CD4-positive, alpha-beta T cell treated with Interleukin-15 for 1 hour (primary cell): Measurements from ENCODE around the gene RNF217.

ENCODE experiments used
- DNase-seq: peaks from one replicate; pipeline ENCODE4 v3.0.0-alpha.2; 2020

RNF217 gene

DNA sequence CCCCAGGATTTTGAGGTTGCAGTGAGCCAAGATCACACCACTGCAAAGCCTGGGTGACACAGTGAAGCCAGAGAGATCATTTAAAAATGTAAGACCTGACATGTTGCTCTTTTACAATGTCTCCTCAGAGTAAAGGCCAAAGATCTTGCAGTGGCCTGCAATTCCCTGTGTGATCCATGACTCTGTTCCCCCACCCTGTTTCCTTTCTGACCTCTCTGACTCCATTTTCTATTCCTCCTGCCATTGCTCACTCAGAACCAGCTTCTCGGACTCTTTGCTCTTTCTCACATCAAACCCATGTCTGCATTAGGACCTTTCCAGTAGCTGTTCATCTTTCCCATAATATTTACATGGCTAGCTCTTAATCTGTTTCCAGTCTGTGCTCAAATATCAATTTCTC, 28.8 kb downstream of the RNF217 start:
- no peak for DNase-seq

DNA sequence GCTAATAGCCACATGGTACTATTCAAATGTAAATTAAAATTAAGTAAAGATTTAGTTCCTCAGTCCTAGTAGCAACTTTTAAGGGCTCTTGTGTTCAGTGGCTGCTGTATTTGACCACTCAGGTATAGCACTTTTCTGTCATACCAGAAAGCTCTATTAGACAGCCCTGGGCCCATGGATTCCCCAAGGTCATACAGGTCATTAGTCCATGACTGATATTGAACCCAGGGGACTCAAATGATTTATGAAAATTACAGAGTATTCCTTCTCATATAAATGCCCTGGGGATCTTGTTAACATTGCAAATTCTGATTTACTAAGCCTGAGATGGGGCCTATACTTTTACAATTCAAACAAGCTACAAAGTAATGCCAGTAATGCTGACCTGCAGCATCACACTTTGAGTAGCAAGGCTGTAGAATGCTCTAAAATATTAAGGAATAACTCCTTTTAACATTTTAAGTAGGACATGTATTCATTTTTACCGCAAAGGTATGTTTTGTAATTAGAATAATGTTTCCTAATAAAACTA, 29.6 kb downstream of the RNF217 start:
- no peak for DNase-seq

DNA sequence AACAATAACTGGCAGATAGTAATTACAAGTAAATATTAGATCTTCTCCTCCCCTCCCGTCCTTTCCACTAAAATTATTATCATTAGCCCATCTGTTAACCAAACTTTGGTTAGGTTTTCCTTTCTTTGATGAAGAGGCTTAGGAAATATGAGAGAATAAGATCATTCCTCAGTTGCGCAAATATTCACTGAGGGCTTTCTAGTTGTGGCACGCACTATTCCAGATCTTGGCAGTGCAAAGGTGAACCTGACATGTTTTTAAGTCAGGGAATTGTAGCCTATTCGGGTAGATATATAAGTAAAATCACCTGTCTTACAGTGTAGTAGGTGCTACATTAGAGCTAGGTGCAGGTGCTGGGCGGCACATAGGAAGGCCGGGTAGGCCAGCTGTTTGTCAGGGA, 31.1 kb downstream of the RNF217 start:
- DNase-seq = no peak

DNA sequence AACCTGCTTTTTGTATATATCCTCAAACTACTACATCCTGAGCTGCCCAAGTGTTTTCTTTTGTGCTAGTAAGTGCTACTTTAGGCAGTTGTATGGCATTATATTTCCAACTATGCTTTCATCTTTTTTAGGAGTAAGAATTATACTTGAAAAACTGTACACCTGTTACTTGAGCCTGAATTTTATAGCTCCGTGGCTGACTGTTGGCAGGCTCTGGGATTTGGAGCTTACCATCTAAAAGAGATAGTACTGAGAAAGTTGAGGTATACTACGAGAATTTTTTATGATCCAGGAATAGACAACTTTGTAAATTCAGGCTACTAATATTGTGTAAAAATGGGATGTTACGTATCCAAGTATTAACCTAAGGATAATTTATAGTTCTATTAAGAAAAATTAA, 32.4 kb downstream of the RNF217 start:
- no peak for DNase-seq

DNA sequence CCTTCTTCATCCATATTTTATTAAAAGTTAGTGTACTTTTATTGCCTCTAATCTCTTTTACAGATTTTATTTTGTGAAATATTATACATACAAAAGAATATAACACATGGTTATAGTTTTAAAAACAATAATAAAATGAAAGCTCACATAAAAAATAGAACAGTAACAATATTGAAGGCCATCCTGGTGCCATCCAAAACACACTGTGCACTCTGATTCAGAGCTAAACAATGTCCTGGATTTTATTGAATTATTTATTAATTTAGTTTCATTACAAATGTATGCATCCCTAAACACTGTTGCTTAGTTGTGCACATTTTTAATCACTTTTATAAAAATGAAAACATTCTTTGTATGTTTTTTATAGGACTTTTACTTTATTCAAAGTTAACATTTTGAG, 32.9 kb downstream of the RNF217 start:
- DNase-seq = no peak

DNA sequence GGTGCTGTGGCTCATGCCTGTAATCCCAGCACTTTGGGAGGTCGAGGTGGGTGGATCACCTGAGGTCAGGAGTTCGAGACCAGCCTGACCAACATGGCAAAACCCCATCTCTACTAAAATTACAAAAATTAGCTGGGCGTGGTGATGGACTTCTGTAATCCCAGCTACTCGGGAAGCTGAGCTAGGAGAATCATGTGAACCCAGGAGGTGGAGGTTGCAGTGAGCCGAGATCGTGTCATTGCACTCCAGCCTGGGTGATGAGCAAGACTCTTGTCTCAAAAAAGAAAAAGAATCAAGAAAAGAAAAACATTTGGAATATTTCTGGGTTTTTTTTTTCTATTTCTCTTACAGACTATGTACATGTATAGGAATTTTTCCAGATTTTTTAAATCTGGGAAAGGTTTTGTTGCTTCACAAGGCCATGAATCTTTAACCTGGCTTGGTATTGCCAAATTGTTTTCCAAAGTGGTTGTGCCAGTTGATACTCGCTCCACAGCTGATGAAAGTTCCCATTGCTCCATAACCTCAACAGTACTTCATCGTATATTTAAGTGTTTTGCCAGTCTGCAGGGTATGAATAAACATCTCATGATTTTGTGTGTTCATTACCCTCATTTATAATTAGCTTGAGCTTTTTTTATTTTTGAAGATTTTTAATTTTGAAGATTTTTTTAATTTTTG, 33.5 kb downstream of the RNF217 start:
- DNase-seq = no peak

DNA sequence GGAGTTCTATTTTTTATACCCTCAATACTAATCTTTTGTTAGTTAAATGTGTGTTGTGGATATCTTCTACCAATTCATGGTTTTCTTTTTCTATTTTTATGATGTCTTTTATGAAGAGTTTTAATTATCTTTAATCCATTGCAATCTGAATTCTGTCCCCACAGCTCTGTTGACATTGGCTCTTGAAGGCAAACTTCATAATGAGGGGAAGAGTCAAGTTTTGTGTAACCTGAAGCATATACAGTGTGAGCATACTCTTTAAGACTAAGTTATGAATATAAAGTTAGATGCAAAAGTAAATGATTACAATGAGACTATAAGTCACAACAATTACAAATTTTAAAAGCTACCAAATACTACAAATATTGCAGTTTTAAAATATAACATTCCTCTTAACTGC, 34.2 kb downstream of the RNF217 start:
- no peak for DNase-seq

DNA sequence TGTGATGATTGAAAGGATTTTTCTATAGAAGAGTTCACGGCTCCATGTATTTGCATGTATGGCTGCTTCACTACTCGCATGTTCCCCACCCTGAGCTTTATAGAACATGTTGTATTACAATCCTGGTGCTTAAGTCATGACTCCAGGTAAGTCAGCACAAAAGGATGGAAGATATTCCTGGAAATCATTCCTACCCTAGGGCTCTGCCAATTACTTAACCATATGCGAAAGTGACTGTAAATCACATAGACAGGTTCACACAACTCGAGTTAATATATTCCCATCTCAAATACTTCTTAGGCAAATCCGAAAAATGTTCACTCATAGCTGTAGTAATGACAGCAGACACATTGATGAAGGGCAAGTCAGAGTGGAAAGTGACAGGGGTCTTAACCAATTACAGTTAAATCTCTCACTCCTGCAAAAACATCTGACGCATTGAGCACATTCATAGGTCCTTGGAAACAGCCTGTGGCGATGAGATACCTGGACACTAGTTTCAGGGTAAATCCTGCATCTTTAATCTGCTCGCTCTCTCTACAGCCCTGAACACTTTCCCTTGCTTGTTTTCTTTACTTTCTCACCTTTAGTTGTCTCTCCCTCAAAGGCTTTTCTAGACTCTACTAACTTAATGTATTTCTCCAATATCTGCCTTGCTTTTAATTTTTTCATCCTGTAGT, 35.1 kb downstream of the RNF217 start:
- DNase-seq = no peak

DNA sequence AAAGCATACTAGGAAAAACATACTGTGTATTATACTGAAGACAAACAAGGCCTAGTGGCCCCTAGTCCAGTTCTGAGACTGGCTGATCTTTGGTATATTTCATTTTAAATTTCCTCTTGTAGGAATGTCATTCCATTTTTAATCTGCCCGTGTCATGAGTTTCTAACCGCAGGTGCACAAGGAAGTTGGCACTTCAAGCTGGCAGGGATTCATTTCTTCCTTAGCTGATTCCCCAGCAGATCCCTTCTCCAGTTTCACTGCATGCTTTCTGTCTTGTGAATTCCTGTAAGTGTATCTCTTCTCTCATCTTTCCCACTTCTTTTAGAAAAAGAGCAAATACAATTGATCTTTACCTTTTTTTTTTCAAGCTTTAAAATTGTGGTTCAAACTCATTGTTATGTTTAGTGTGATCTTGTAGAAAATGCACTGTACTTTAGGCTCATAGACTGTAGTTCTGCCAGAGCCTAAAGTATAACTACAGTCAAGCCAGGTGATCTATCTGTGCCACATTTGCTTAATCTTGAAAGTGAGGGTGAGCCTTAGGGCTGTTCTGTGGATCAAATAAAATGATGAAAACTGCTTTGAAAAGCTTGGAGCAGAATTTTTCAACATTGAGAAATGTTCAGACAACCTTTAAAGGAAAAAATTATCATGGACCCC, 37.0 kb downstream of the RNF217 start:
- DNase-seq = no peak

DNA sequence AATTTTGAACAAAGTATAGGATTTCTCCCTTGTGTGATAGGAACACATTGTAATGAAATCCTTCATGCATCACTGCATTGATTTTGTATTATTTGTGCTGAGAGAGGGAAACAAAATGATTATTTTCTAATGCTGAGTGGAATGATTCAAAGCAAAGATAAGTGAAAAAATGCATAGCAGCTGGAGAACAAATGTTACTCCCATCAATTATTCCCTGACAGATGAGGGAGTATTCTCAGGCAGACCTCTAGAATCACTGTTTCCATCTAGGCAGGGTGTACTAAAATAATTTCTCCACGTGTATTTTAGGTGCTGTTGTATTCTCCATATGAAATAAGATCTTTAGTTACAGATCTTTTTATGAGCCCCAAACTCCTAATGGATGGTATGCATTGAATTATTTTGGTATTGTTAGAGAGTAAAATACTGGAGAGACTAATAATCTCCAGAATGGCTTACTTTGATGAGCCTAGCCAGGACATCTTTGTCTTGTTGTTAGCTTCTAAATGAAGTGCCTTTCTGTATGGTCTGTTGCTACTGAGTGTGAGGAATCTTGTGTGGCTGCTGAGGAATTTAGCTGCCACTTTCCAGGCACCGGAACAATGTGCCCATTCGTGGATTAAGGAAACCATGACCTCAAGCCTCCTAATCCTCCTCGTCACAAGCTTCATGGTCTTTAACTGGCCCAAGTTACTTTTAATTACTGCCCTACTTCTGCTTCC, 39.6 kb downstream of the RNF217 start:
- no peak for DNase-seq

DNA sequence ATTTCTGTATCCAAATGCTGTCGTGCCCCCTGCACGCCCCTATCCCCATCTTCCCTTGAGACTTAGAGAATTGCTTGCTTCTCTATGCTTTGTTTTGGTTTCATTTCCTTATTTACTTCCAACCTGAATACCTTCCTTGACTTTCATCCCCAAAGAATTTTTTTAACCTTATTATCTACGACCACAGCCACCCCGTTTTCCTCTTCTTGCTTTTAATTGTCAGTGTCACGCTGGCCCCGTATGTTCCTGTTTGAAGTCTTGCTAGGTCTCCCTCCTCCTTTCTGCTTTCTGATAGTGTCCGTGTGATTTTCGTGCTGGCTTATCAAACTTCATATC, 40.1 kb downstream of the RNF217 start:
- no peak for DNase-seq

DNA sequence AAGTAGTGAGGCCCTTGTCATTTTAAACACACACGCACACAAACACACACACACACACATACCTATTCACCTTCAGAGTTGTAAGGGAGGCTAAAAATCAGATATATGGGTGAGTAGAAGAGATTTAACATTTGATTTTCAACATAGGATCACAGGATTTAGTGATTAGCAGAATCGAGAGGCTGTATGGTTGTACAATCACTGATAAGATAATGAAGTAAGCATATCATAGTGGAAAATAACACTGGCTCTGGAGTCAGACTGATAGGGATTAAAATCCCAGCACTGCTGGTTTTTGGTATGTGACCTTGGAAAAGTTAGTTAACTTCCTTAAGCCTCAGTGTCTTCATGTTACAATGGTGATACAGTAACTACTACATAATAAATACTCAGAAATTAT, 40.8 kb downstream of the RNF217 start:
- DNase-seq = no peak

DNA sequence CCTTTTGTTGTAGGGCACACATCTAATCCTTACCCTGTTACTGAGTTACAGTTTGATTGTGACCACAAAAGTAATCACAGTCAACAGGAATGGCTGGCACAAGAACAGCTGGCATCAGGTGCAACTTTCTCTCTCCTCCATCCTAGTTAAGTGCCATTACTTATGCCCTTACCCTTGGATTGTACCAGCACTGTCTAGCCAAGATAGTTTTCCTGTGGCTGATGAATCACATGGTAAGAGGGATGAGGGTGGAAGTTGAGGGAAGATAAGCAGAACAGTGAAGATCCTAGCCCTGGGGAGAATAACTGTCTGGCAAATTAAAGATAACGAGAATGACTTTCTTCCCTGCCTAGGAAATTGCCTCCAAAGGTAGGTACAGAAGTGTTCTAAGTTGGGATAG, 42.0 kb downstream of the RNF217 start:
- no peak for DNase-seq

DNA sequence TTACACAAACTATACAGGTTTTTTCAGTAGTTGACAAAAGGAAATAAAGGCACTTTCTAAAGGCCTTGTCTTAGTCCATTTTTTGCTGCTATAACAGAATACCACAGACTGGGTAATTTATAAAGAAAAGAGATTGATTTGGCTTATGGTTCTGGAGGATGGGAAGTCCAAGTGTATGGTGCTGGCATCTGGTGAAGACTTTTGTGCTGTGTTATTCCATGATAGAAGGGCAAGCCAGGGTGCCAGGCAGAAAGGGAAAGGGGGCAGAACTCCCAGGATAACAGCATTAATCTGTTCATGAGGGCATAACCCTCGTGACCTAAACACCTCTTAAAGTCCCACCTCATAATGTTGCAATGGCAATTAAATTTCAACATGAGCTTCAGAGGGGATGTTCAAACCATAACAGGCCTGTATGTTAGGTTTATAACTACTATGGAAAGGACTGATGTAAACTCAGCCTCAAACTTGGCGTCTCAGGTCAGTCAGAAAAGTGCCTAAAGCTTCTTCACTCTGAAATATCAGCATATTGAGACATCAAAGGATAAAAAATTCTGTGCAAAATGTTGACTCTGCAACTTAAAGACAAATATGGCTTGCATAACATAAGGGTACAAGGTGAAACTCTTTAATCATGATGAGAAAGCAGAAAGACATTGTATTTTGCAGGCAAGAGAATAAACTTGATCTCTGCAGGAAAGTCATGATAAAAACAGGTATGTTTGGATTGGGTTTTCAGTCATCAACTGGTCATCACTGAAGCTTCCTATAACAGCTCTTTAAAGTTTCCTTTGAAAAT, 42.8 kb downstream of the RNF217 start:
- no peak for DNase-seq

DNA sequence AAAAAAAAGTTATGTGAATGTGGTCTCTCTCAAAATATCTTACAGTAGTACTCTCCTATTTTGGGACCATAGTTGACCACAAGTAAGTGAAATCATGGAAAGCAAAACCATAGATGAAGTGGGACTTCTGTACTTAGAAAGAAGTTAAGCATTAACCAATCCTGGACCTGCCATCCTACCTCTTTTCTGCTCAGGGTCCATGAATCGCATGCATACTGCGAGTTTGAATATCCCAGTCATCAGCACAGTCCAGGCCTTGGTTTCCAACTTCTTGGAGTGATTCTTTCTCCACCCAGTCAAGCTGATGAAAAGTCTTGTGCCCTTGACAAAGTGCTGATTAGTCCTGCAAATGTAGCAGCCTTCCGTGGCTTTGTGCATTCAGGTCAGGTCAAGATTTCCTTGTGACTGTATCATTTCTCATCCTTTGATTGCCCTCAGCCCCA, 46.0 kb downstream of the RNF217 start:
- no peak for DNase-seq

DNA sequence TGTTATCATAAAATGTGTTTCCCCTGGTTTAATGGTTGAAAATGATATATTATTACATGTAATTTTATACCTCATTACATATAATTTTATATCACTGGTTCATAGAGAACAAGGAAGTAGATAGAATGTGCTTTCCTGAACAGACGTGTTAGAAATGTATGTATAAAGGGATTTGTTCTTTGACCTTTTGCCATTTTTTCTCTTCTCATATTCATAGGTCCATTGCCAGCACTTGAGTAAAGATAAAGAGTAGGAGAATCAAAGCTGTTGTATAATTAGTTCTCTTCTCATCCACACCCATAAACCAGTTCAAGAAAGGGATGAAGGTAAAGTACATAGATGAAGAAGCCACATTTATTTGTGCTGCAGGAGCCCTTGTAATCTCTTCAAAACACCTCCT, 46.7 kb downstream of the RNF217 start:
- DNase-seq = no peak

DNA sequence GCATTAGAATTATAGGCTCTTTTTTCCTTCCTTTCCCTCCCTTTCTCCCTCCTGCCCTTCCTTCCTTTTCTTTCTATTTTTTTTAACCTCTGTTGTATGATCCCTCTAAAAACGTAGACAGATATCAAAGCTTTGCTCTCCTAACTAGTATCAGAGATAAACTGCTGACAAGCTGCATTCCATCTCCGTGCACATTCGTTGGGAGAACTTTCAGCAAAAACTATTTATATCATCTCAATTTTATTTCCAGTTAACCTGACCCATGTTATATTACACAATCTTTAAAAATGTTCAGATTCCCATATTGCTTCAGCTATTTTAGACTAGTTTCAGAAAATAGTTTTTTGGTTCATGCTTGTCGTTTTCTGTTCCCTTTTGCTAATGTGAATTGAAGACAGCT, 47.3 kb downstream of the RNF217 start:
- no peak for DNase-seq

DNA sequence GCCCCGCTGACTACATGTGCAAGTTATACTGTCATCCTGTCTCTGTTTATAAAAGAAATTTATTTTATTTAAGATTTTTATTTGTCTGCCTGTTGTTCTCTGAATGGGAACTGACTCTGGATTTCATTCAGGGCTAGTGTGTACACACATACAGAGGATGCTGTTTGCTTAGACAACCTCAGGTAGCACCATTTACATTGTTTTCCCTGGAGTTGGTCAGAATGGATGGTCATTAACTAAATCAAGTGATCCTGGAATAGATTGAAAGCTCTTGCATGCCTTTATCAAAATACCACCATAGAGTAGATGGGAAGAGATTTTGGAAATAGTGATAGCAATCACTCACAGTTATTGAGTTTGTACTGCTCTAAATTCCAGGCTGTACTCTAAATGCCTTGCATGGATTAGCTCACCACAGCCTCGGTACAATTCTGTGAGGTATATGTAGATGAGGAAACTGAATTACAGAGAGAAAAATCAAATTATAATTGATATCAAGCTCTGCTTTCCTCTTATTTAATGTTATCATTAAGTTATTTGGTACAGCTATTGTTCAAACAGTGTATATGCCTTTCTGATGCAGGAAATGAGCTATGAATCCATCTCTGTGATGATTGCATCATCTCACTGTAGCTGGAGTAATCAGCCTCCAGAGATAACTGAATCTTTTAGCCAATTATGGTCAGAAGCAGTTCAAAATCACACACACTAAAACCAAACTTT, 51.9 kb downstream of the RNF217 start:
- no peak for DNase-seq

DNA sequence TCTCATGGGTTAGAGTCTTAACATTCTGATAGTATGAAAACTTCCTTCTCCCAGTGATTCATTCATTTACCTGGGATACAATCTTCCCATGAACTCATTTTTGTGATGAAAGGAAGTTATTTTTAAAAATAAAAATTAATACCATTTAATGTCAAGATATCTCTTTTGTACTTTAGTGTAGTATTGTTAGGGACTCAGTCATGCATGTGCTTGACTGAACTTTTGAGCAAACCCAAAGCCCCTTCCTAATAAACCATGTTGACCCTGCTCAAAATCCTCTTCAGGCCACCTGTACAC, 52.4 kb downstream of the RNF217 start:
- no peak for DNase-seq

DNA sequence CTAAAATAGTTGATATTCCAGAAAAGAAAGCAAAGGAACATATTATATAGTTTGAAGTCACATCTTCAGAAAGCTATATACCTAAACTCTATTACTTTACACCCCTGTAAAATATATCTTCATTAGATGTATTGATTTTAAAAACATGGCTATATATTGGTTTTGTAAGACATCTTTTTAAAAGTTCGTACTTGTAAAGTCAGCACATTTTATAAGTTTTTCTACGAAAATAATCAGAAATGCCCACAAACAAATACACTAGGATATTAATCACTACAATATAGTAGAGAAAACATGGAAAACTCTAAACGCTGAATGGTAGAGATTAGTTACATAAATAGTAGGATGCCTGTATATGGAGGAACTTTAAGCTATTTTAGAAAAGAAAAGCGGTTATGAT, 52.9 kb downstream of the RNF217 start:
- no peak for DNase-seq

DNA sequence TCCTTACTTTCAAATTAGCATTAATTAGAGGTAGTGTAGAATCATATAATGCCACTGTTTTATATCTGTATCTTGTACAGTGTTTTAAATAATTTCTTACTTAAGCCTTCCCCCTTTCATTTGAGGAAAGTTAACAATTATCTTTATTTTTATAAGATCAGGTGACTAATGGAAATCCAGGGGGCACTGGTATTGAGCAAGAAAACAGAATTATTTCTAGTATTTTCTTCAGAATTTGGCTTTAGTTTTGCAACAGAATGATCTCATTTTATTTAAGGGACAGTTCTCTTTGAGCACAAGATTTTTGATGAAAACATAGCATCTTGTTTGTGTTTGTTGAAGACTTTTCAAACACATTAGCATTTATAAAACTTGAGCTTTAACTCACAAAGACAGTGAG, 55.9 kb downstream of the RNF217 start:
- no peak for DNase-seq

DNA sequence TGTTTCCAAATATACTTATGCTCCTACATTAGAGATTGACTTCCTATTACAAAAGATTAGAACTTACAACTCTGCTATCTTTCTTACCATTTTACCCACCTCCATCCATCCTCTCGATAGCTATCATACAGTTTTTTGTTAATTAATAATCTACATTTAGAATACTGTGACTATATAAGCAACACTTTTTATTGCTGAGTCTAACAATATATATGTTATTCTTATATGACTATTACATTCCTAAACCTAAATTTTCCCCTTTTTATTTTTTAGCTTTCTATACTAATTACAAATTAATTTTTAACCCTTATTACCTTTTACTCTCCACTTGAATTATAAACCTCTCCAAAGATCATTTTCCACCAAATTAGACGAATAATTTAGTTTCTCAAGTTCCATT, 57.0 kb downstream of the RNF217 start:
- DNase-seq = no peak
